ENCODE results near the gene TOPBP1. TPM values are rescaled to one million over a fixed set of nuclear protein-coding genes. Genes with fewer than 3 reads are reported as not detected.
"Not testable (repeated sequence)": the region's sequence is repeated elsewhere in the genome, so short reads cannot be mapped to it uniquely, and the experiment has no call there.

The TOPBP1 gene
- total RNA-seq, 1 donor from 2014 or later: 18.1 TPM

DNA sequence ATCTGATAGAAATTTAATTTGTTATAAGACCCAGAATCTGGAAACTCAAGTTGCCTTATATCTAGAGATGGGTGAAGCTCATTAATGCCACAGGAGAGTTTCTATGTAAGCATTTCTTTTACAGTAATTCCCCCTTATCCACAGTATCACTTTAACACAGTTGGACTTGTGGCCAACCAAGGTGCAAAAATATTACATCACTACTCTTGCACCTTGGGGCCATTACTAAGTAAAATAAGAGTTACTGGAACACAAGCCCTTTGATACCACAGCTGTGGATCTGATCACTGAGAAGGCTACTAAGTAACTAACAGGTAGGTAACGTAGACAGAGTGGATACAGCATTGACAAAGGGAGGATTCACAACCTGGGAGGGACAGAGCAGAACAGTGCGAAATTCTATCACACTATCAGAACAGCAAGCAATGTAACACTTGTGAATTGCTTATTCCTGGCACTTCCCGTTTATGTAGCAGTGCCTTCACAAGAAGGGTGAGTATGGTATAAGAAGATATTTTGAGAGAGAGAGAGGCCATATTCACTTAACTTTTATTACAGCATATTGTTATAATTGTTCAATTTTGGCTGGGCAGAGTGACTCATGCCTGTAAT, 33.9 kb upstream of the TOPBP1 start:
- H3K27me3 Mint-ChIP-seq (ENCODE audit: low read depth): no peaks in the 10 kb centered on the region
- H3K36me3 Mint-ChIP-seq (ENCODE audit: low read depth): peaks cover 3% of the 10 kb centered on the region
- DNase-seq (ENCODE audit: low spot score): no peak
- no peak overlapping the region for H3K27ac Mint-ChIP-seq (ENCODE audit: unreplicated experiment)
- no peaks in the 10 kb centered on the region for H3K4me1 Mint-ChIP-seq (ENCODE audit: low read depth)
- H3K4me3 Mint-ChIP-seq (ENCODE audit: unreplicated experiment): no peak overlapping the region
- no peaks in the 10 kb centered on the region for H3K9me3 Mint-ChIP-seq (ENCODE audit: low read depth)
- TF ChIP-seq CTCF (IDR thresholded peaks at IDR 0.05): no peak

- DNase-seq (ENCODE audit: low spot score): no peak
- Mint-ChIP-seq H3K4me3 (ENCODE audit: unreplicated experiment) (no peak overlapping the region), H3K27ac (ENCODE audit: unreplicated experiment) (no peak overlapping the region), H3K9me3 (ENCODE audit: low read depth) (no peaks in the 10 kb centered on the region), H3K27me3 (ENCODE audit: low read depth) (no peaks in the 10 kb centered on the region), H3K4me1 (ENCODE audit: low read depth) (no peaks in the 10 kb centered on the region), H3K36me3 (ENCODE audit: low read depth) (no peaks in the 10 kb centered on the region)
- TF ChIP-seq CTCF (IDR thresholded peaks at IDR 0.05): no peak
These were observed 32.8 kb upstream of the TOPBP1 start for GRCh38 chr3:133694288-133695268.

DNA sequence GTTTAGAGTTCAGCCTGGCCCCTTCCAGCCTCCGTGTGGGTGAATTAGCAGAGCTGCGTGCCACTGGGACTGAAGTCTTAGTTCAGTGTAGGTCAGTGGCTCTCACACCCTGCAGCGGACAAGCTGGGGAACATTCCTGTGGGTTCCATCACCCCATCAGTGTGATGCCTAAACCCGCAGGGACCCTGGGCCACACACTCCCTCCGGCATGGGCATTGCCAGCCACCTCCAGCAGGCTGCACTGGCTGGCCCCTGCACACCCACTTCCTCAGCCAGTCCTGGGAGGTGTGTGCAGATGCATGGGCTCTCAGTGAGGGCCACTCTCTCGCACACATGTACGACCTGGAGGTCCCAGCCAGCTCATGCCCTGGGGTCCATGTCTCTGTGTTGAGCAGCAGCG, 32.1 kb upstream of the TOPBP1 start:
- H3K9me3 Mint-ChIP-seq (ENCODE audit: low read depth): no peaks in the 10 kb centered on the region
- no peak overlapping the region for H3K27ac Mint-ChIP-seq (ENCODE audit: unreplicated experiment)
- H3K27me3 Mint-ChIP-seq (ENCODE audit: low read depth): no peaks in the 10 kb centered on the region
- no peaks in the 10 kb centered on the region for H3K36me3 Mint-ChIP-seq (ENCODE audit: low read depth)
- DNase-seq (ENCODE audit: low spot score): no peak
- H3K4me1 Mint-ChIP-seq (ENCODE audit: low read depth): no peaks in the 10 kb centered on the region
- no peak for TF ChIP-seq CTCF (IDR thresholded peaks at IDR 0.05)
- no peak overlapping the region for H3K4me3 Mint-ChIP-seq (ENCODE audit: unreplicated experiment)

- H3K36me3 Mint-ChIP-seq (ENCODE audit: low read depth): no peaks in the 10 kb centered on the region
- no peak for TF ChIP-seq CTCF (IDR thresholded peaks at IDR 0.05)
- no peak overlapping the region for H3K4me3 Mint-ChIP-seq (ENCODE audit: unreplicated experiment)
- H3K4me1 Mint-ChIP-seq (ENCODE audit: low read depth): no peaks in the 10 kb centered on the region
- H3K9me3 Mint-ChIP-seq (ENCODE audit: low read depth): no peaks in the 10 kb centered on the region
- no peaks in the 10 kb centered on the region for H3K27me3 Mint-ChIP-seq (ENCODE audit: low read depth)
- DNase-seq (ENCODE audit: low spot score): no peak
- no peak overlapping the region for H3K27ac Mint-ChIP-seq (ENCODE audit: unreplicated experiment)
These were observed 31.0 kb upstream of the TOPBP1 start for GRCh38 chr3:133692759-133693158.

DNA sequence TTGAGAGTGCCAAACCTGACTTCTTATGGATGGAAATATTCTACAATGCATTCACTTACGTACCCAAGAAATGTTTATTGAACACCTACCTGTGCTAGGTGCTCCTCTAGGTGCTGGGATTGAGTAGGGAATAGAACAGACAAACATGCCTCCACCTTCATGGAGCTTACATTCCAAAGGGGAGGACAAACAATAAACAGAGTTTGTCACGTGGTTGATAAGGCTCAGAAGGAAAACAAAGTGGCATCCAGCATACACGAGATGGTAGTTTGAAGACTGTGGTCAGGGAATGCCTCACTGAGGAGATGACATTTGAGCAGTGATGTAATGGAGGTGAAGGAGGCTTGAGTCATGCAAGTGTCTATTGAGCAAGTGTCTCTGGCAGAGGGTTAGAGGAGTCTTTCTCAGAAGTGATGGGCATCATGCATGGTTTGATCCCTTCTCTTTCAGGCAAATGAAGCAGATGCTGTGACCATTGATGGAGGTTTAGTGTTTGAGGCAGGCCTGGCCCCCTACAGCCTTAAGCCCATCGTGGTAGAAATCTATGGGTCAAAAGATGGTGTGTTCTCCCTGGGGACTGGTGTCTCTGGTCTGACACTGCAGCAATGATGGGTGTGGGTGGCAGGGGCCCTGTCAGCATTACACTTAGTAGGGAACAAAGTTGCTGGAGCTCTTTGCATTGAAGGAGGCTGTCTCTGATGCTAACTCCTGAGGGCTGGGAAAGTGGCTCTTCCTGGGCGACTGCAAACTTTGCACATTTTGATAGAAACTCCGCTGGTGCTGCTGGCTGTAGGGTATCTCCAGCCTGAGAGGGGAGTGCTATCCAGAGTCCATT, 29.7 kb upstream of the TOPBP1 start:
- no peak for TF ChIP-seq CTCF (IDR thresholded peaks at IDR 0.05)
- Mint-ChIP-seq H3K27me3 (ENCODE audit: low read depth) (no peaks in the 10 kb centered on the region), H3K9me3 (ENCODE audit: low read depth) (peaks cover 4% of the 10 kb centered on the region), H3K36me3 (ENCODE audit: low read depth) (no peaks in the 10 kb centered on the region), H3K4me1 (ENCODE audit: low read depth) (no peaks in the 10 kb centered on the region), H3K4me3 (ENCODE audit: unreplicated experiment) (no peak overlapping the region), H3K27ac (ENCODE audit: unreplicated experiment) (no peak overlapping the region)
- DNase-seq (ENCODE audit: low spot score): no peak

DNA sequence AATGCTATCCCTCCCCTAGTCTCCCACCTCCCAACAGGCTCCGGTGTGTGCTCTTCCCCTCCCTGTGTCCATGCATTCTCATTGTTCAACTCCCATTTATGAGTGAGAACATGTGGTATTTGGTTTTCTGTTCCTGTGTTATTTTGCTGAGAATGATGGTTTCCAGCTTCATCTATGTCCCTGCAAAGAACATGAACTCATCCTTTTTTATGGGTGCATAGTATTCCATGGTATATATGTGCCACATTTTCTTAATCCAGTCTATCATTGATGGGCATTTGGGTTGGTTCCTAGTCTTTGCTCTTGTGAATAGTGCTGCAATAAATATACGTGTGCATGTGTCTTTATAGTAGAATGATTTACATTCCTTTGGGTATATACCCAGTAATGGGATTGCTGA, 16.3 kb upstream of the TOPBP1 start:
- H3K4me1 Mint-ChIP-seq (ENCODE audit: low read depth); H3K4me3 Mint-ChIP-seq (ENCODE audit: unreplicated experiment); H3K27ac Mint-ChIP-seq (ENCODE audit: unreplicated experiment); H3K36me3 Mint-ChIP-seq (ENCODE audit: low read depth); DNase-seq (ENCODE audit: low spot score): not testable (repeated sequence)
- Mint-ChIP-seq H3K27me3 (ENCODE audit: low read depth) (peaks cover 33% of the 10 kb centered on the region), H3K9me3 (ENCODE audit: low read depth) (peaks cover 21% of the 10 kb centered on the region)
